ENCODE results near the gene HTR2B.
"Not testable (repeated sequence)": the region's sequence is repeated elsewhere in the genome, so short reads cannot be mapped to it uniquely, and the experiment has no call there.

The HTR2B gene

GRCh38 chr2:231124838-231125568, at the start of gene HTR2B:
TSS of gene HTR2B (minus strand) at chr2:231125042. CDS start at chr2:231123764, 1,278 bp downstream.
- no peak for DNase-seq (ENCODE audit: low spot score)
- FAIRE-seq: no peak

GRCh38 chr2:231174211-231174651, 49.4 kb upstream of the HTR2B start:
- FAIRE-seq (no peak), DNase-seq (ENCODE audit: low spot score) (no peak)

- FAIRE-seq (no peak), DNase-seq (ENCODE audit: low spot score) (no peak)
These were observed 47.2 kb upstream of the HTR2B start for GRCh38 chr2:231172025-231172424.

- FAIRE-seq: no peak
- DNase-seq (ENCODE audit: low spot score): no peak
These were observed 45.2 kb upstream of the HTR2B start for GRCh38 chr2:231170055-231170454.

GRCh38 chr2:231169488-231169887, 44.6 kb upstream of the HTR2B start:
- DNase-seq (ENCODE audit: low spot score) (no peak), FAIRE-seq (no peak)

GRCh38 chr2:231168460-231169139, 43.8 kb upstream of the HTR2B start:
- DNase-seq (ENCODE audit: low spot score) (no peak), FAIRE-seq (no peak)

GRCh38 chr2:231167745-231168459, 43.1 kb upstream of the HTR2B start:
- FAIRE-seq (no peak), DNase-seq (ENCODE audit: low spot score) (no peak)

GRCh38 chr2:231163414-231164095, 38.7 kb upstream of the HTR2B start:
- no peak for DNase-seq (ENCODE audit: low spot score)
- no peak for FAIRE-seq

- no peak for FAIRE-seq
These were observed 38.2 kb upstream of the HTR2B start for GRCh38 chr2:231163011-231163410.

GRCh38 chr2:231161877-231162329, 37.1 kb upstream of the HTR2B start:
- DNase-seq (ENCODE audit: low spot score): peak; percentile 38
- no peak for FAIRE-seq

More at GRCh38 chr2:231163011-231163410, 38.2 kb upstream of the HTR2B start:
- no peak for DNase-seq (ENCODE audit: low spot score)

GRCh38 chr2:231161252-231161839, 36.5 kb upstream of the HTR2B start:
- FAIRE-seq: no peak

GRCh38 chr2:231160701-231161100, 35.9 kb upstream of the HTR2B start:
- no peak for FAIRE-seq
- DNase-seq (ENCODE audit: low spot score): no peak

More at GRCh38 chr2:231161252-231161839, 36.5 kb upstream of the HTR2B start:
- no peak for DNase-seq (ENCODE audit: low spot score)

GRCh38 chr2:231159306-231159705, 34.5 kb upstream of the HTR2B start:
- FAIRE-seq: no peak

GRCh38 chr2:231152800-231153557, 28.1 kb upstream of the HTR2B start:
- FAIRE-seq: no peak
- no peak for DNase-seq (ENCODE audit: low spot score)

More at GRCh38 chr2:231159306-231159705, 34.5 kb upstream of the HTR2B start:
- DNase-seq (ENCODE audit: low spot score): no peak

GRCh38 chr2:231146665-231147064, 21.8 kb upstream of the HTR2B start:
- FAIRE-seq (no peak), DNase-seq (ENCODE audit: low spot score) (no peak)

- DNase-seq (ENCODE audit: low spot score): no peak
- no peak for FAIRE-seq
These were observed 20.1 kb upstream of the HTR2B start for GRCh38 chr2:231144896-231145295.

- not testable (repeated sequence) for FAIRE-seq; DNase-seq (ENCODE audit: low spot score)
These were observed 16.0 kb upstream of the HTR2B start for GRCh38 chr2:231140808-231141207.

GRCh38 chr2:231139796-231140195, 15.0 kb upstream of the HTR2B start:
- no peak for DNase-seq (ENCODE audit: low spot score)
- FAIRE-seq: no peak

- no peak for DNase-seq (ENCODE audit: low spot score)
- FAIRE-seq: no peak
These were observed 13.9 kb upstream of the HTR2B start for GRCh38 chr2:231138699-231139098.
